HepG2 (cell line): ENCODE results near the gene NFKBIA. TPM values are rescaled to one million over a fixed set of nuclear protein-coding genes. Genes with fewer than 3 reads are reported as not detected.

Source experiments
- ATAC-seq: fragments of 200-7000 bp; cut with Tn5 transposase; 3 replicates; pipeline ENCODE4 v1.9.1; 2020; ENCODE audit warnings: mild to moderate bottlenecking, moderate library complexity
- BruUV-seq: library from RNA; stranded (reverse); fragments of 400-500 nt; replicated peaks from 2 replicates; lab custom pipeline; 2021; lab: Mats Ljungman, UMichigan
- CTCF ChIA-PET: fragments of 300-600 bp; formaldehyde crosslinking; extraction: SDS; loops from one replicate; lab custom pipeline; 2021; ENCODE audit warnings: low total read pairs, inconsistent platforms, low intra/inter-chr PET ratio; lab: Yijun Ruan, JAX
- POLR2A ChIA-PET: fragments of 350-600 bp; sonication (Branson Sonifier 250); formaldehyde crosslinking; loops from one replicate; lab custom pipeline; 2020; ENCODE audit warnings: antibody characterized with exemption, inconsistent platforms; lab: Yijun Ruan, JAX
- DNase-seq: peaks from one replicate; pipeline ENCODE4 v3.0.0-alpha.2; 2015; ENCODE audit warnings: low spot score
- FAIRE-seq: peaks from 3 replicates; lab custom pipeline; 2011; peaks lifted over from hg19 to GRCh38; lab: Jason Lieb, UNC
- H2AFZ ChIP-seq: one replicate; pipeline ENCODE4 v1.6.1; 2011; ENCODE audit warnings: low read length, inconsistent platforms
- H3K27ac ChIP-seq: fragments of 300-600 bp; 3 replicates; pipeline ENCODE4 v1.8.0; 2011; ENCODE audit warnings: mixed run types, mild to moderate bottlenecking, mixed read lengths, low read length, inconsistent platforms; ENCODE audit not compliant: insufficient read depth; ENCODE audit errors: extremely low read length
- H3K27me3 ChIP-seq, 2 experiments: fragments of 200-600 bp in 1 of 2; 2 replicates in 1 of 2; 3 replicates in 1 of 2; pipeline versions ENCODE4 v1.6.0 to v1.8.0; 2011; ENCODE audit warnings: low read length in 2 of 2, mild to moderate bottlenecking in 2 of 2, moderate library complexity in 2 of 2, inconsistent platforms in 1 of 2; ENCODE audit not compliant: insufficient read depth in 2 of 2, control insufficient read depth in 1 of 2
- H3K36me3 ChIP-seq, 2 experiments: fragments of 200-600 bp in 1 of 2; replicated peaks in 1 of 2; 2 replicates in 1 of 2; 3 replicates in 1 of 2; pipeline versions ENCODE4 v1.5.1 to v1.8.0; 2011; ENCODE audit warnings: low read length in 2 of 2, inconsistent platforms in 1 of 2; ENCODE audit not compliant: insufficient read depth in 2 of 2, control insufficient read depth in 1 of 2
- H3K4me1 ChIP-seq: 2 replicates; pipeline ENCODE4 v1.5.1; 2012; ENCODE audit warnings: low read length, inconsistent platforms; ENCODE audit not compliant: insufficient read depth
- H3K4me2 ChIP-seq: 2 replicates; pipeline ENCODE4 v1.6.0; 2011; ENCODE audit warnings: low read depth, low read length, inconsistent platforms
- H3K4me3 ChIP-seq, 3 experiments: fragments of 200-600 bp in 1 of 3; sonication (generic), shearing (Covaris generic) in 1 of 3; replicated peaks in 1 of 3; 2 replicates each; pipeline ENCODE4 v1.5.1; 2011 to 2016; ENCODE audit warnings: low read length in 3 of 3, inconsistent platforms in 2 of 3, low read depth in 2 of 3, mild to moderate bottlenecking in 2 of 3, control low read depth in 1 of 3, mixed read lengths in 1 of 3; ENCODE audit not compliant: insufficient read depth in 1 of 3
- H3K79me2 ChIP-seq: one replicate; pipeline ENCODE4 v1.6.1; 2011; ENCODE audit warnings: low read length, inconsistent platforms; ENCODE audit not compliant: insufficient read depth
- H3K9ac ChIP-seq: 2 replicates; pipeline ENCODE4 v1.6.0; 2011; ENCODE audit warnings: mild to moderate bottlenecking, low read depth, low read length, inconsistent platforms; ENCODE audit not compliant: insufficient read depth
- H3K9me3 ChIP-seq: 2 replicates; pipeline ENCODE4 v1.5.1; 2012; ENCODE audit warnings: mild to moderate bottlenecking, low read length
- H4K20me1 ChIP-seq: 2 replicates; pipeline ENCODE4 v1.6.0; 2011; ENCODE audit warnings: inconsistent platforms, mild to moderate bottlenecking, low read length, moderate library complexity; ENCODE audit not compliant: insufficient read depth
- CREB3 ChIP-seq: sonication (generic); formaldehyde crosslinking; IDR thresholded peaks from 2 replicates; pipeline ENCODE4 v1.5.0; 2020; ENCODE audit warnings: missing genetic modification reagents
- MEF2D ChIP-seq: sonication (generic); formaldehyde crosslinking; IDR thresholded peaks from 2 replicates; pipeline ENCODE4 v1.5.1; 2020; ENCODE audit warnings: mild to moderate bottlenecking, missing genetic modification reagents
- MTA1 ChIP-seq: sonication (generic); formaldehyde crosslinking; IDR thresholded peaks from 2 replicates; pipeline ENCODE4 v1.4.0; 2020; ENCODE audit warnings: missing genetic modification reagents, mild to moderate bottlenecking, borderline replicate concordance
- SP4 ChIP-seq: sonication (generic); formaldehyde crosslinking; IDR thresholded peaks from 2 replicates; pipeline ENCODE4 v1.8.1; 2023; ENCODE audit warnings: mild to moderate bottlenecking, missing genetic modification reagents
- TBX2 ChIP-seq: sonication (generic); formaldehyde crosslinking; IDR thresholded peaks from 2 replicates; pipeline ENCODE4 v1.5.0; 2020; ENCODE audit warnings: missing genetic modification reagents, mild to moderate bottlenecking, borderline replicate concordance
- TOE1 ChIP-seq: sonication (generic); formaldehyde crosslinking; IDR thresholded peaks from 2 replicates; pipeline ENCODE4 v1.4.0; 2020; ENCODE audit warnings: mild to moderate bottlenecking, missing genetic modification reagents
- TOPORS ChIP-seq: sonication (generic); formaldehyde crosslinking; IDR thresholded peaks from 2 replicates; pipeline ENCODE4 v1.8.0; 2023; ENCODE audit warnings: mild to moderate bottlenecking, missing genetic modification reagents
- ZFP1 ChIP-seq: IDR thresholded peaks from 2 replicates; pipeline ENCODE4 v1.6.1; 2016
- ZIK1 ChIP-seq: sonication (generic); formaldehyde crosslinking; IDR thresholded peaks from 2 replicates; pipeline ENCODE4 v1.5.0; 2020; ENCODE audit warnings: mild to moderate bottlenecking, low read depth, missing genetic modification reagents, borderline replicate concordance
- ZNF180 ChIP-seq: sonication (generic); formaldehyde crosslinking; IDR thresholded peaks from 2 replicates; pipeline ENCODE4 v1.4.0; 2020; ENCODE audit warnings: low read depth, missing genetic modification reagents, borderline replicate concordance
- ZNF333 ChIP-seq: sonication (generic); formaldehyde crosslinking; IDR thresholded peaks from 2 replicates; pipeline ENCODE4 v1.4.0; 2020; ENCODE audit warnings: mild to moderate bottlenecking, missing genetic modification reagents, borderline replicate concordance
- ZNF660 ChIP-seq: sonication (generic); formaldehyde crosslinking; IDR thresholded peaks from 2 replicates; pipeline ENCODE4 v1.5.1; 2020; ENCODE audit warnings: mild to moderate bottlenecking, low read depth, missing genetic modification reagents, borderline replicate concordance
- ZNF678 ChIP-seq: sonication (generic); formaldehyde crosslinking; IDR thresholded peaks from 2 replicates; pipeline ENCODE4 v1.4.0; 2020; ENCODE audit warnings: mild to moderate bottlenecking, missing genetic modification reagents
- ZNF781 ChIP-seq: sonication (generic); formaldehyde crosslinking; IDR thresholded peaks from 2 replicates; pipeline ENCODE4 v1.5.1; 2020; ENCODE audit warnings: borderline replicate concordance, mild to moderate bottlenecking, missing genetic modification reagents; ENCODE audit errors: not compliant biosample characterization
- ZSCAN30 ChIP-seq: sonication (generic); formaldehyde crosslinking; IDR thresholded peaks from 2 replicates; pipeline ENCODE4 v1.5.0; 2020; ENCODE audit warnings: mild to moderate bottlenecking, missing genetic modification reagents
- whole genome bisulfite sequencing: methylation state at CpG from one replicate; pipeline ENCODE4 v1.1.6; 2017; ENCODE audit warnings: low lambda C conversion rate; 5-methylcytosine and 5-hydroxymethylcytosine counted together
- in situ Hi-C: cut with HindIII; loops from 2 replicates; pipeline ENCODE4 v1.10.0; 2017; ENCODE audit warnings: low pct_unique_long_range_greater_than_20kb; ENCODE audit not compliant: extremely low pct_ligation_motif_present
- intact Hi-C: fragments of 100-400 bp; cut with micrococcal nuclease; formaldehyde crosslinking; loops from one replicate; pipeline ENCODE4 v1.10.0; 2022; ENCODE audit not compliant: unreplicated experiment
- polyA plus RNA-seq, 8 experiments: library from polyadenylated mRNA; depleted of rRNA in 3 of 8; stranded (reverse) in 7 of 8; unstranded in 1 of 8; fragments of >200 nt; fragmentation: Illumina TruSeq in 4 of 8; extraction: Trizol in 4 of 8; gene quantifications; 2 replicates each; pipeline versions ENCODE4 v1.2.1 to v1.2.3, GENCODE V29; 2011 to 2016; ENCODE audit warnings: low read depth in 4 of 8, missing spikeins in 1 of 8, mixed read lengths in 1 of 8; ENCODE audit not compliant: insufficient read depth in 1 of 8
- total RNA-seq, 5 experiments: library from RNA; depleted of rRNA; stranded (reverse); fragments of >200 nt; fragmentation: Illumina TruSeq; extraction: Trizol; gene quantifications; 2 replicates each; pipeline ENCODE4 v1.2.3, GENCODE V29; 2016; ENCODE audit warnings: low read depth in 1 of 5
- TF ChIP-seq, protein P1 (sequence below): sonication (generic); formaldehyde crosslinking; IDR thresholded peaks from 2 replicates; pipeline ENCODE4 v1.4.0; 2020; ENCODE audit warnings: missing genetic modification reagents

Gene NFKBIA
- total and polyA plus RNA-seq, 2 of the 13 experiments (the other 11 are each of a cell fraction or from before 2014, with no cell fraction given), result 197 to 319 TPM

- H3K9ac ChIP-seq, result no peak overlapping the region
- 74% methylated on average over 14 of the region's 14 CpGs for WGBS
- no peaks in the 10 kb centered on the region; a peak in 1 of 5 replicates for H3K27me3 ChIP-seq
- intact Hi-C loops, result loop anchor here (5.0 kb wide), 1 partner anchor 96 kb away; the partner anchor contains the start of gene PSMA6
- H2AFZ ChIP-seq, result no peak overlapping the region
- ChIA-PET CTCF (no interaction called here), POLR2A (interaction anchor here (0.9 to 12.0 kb wide), 5 partner anchors 10 to 96 kb away, joined by 3 to 211 read pairs (median 3); partner anchors contain the start of genes NFKBIA and PSMA6)
- FAIRE-seq (no peak), ATAC-seq (no peak), DNase-seq (no peak)
- H3K79me2 ChIP-seq, result no peaks in the 10 kb centered on the region
- H3K9me3 ChIP-seq, result no peaks in the 10 kb centered on the region
- no peaks in the 10 kb centered on the region for H4K20me1 ChIP-seq
- in situ Hi-C loops, result no loop called here
- no peak overlapping the region for H3K4me3 ChIP-seq
- H3K36me3 ChIP-seq, result no peaks in the 10 kb centered on the region
- no peak overlapping the region for H3K4me2 ChIP-seq
- no peak overlapping the region for H3K27ac ChIP-seq
- no TSS peak for BruUV-seq
- peaks cover 58% of the 10 kb centered on the region for H3K4me1 ChIP-seq
- TF ChIP-seq TOPORS (CRISPR knock-in tag), result no peak
- TF ChIP-seq MEF2D (CRISPR knock-in tag), result no peak
- TF ChIP-seq ZNF781 (CRISPR knock-in tag), result no peak
- TF ChIP-seq, protein P1, sequence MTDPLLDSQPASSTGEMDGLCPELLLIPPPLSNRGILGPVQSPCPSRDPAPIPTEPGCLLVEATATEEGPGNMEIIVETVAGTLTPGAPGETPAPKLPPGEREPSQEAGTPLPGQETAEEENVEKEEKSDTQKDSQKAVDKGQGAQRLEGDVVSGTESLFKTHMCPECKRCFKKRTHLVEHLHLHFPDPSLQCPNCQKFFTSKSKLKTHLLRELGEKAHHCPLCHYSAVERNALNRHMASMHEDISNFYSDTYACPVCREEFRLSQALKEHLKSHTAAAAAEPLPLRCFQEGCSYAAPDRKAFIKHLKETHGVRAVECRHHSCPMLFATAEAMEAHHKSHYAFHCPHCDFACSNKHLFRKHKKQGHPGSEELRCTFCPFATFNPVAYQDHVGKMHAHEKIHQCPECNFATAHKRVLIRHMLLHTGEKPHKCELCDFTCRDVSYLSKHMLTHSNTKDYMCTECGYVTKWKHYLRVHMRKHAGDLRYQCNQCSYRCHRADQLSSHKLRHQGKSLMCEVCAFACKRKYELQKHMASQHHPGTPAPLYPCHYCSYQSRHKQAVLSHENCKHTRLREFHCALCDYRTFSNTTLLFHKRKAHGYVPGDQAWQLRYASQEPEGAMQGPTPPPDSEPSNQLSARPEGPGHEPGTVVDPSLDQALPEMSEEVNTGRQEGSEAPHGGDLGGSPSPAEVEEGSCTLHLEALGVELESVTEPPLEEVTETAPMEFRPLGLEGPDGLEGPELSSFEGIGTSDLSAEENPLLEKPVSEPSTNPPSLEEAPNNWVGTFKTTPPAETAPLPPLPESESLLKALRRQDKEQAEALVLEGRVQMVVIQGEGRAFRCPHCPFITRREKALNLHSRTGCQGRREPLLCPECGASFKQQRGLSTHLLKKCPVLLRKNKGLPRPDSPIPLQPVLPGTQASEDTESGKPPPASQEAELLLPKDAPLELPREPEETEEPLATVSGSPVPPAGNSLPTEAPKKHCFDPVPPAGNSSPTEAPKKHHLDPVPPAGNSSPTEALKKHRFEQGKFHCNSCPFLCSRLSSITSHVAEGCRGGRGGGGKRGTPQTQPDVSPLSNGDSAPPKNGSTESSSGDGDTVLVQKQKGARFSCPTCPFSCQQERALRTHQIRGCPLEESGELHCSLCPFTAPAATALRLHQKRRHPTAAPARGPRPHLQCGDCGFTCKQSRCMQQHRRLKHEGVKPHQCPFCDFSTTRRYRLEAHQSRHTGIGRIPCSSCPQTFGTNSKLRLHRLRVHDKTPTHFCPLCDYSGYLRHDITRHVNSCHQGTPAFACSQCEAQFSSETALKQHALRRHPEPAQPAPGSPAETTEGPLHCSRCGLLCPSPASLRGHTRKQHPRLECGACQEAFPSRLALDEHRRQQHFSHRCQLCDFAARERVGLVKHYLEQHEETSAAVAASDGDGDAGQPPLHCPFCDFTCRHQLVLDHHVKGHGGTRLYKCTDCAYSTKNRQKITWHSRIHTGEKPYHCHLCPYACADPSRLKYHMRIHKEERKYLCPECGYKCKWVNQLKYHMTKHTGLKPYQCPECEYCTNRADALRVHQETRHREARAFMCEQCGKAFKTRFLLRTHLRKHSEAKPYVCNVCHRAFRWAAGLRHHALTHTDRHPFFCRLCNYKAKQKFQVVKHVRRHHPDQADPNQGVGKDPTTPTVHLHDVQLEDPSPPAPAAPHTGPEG, result no peak
- TF ChIP-seq ZNF333 (CRISPR knock-in tag), result no peak
- TF ChIP-seq ZFP1 (CRISPR knock-in tag), result no peak
- no peak for TF ChIP-seq ZSCAN30 (CRISPR knock-in tag)
- TF ChIP-seq ZNF660, result no peak
- no peak for TF ChIP-seq MTA1 (CRISPR knock-in tag)
- TF ChIP-seq ZIK1 (CRISPR knock-in tag), result no peak
- no peak for TF ChIP-seq TOE1
- no peak for TF ChIP-seq CREB3 (CRISPR knock-in tag)
- no peak for TF ChIP-seq SP4 (CRISPR knock-in tag)
- TF ChIP-seq ZNF678 (CRISPR knock-in tag), result no peak
- no peak for TF ChIP-seq ZNF180 (CRISPR knock-in tag)
- TF ChIP-seq TBX2 (CRISPR knock-in tag), result no peak
These were observed 16.6 kb downstream of the NFKBIA start for GRCh38 chr14:35387713-35388579.
